ENCODE data around the gene MYO1G. TPM values are rescaled to one million over a fixed set of nuclear protein-coding genes. Genes with fewer than 3 reads are reported as not detected.
A peak's percentile ranks its signal among the peaks of the same experiment; 100 is the strongest.

The MYO1G gene
- total RNA-seq, 6 experiments from 2014 or later, result 0.92 to 4.5 (median 2.0) TPM

DNA sequence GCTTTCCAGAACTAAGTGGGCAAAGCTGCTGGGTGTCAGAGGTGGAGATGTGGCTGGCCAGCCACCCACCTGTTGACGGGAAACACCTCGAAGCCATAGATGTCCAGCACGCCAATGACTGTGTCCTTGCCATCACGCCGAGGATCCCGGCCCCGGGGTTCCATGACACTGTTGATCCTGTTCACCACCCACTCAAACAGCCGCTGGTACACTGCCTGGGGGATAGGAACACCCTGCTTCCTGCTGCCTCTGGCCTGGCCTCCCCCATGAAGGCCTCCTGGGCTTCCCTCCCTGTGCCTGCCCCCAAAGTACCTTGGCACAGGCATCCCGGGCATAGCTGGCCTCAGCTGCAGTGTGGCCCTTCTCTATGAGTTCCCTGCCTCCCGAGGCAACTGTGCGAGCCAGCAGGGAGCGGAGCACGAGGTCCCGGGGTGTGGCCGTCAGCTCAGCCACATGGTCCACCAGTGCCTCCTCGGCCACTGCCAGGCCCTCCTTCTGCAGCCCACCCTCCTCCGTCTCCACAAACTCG lies 8.2 kb downstream of the MYO1G start:
- no peak for TF ChIP-seq POLR2A (IDR thresholded peaks at IDR 0.05)
- TF ChIP-seq, protein P1, sequence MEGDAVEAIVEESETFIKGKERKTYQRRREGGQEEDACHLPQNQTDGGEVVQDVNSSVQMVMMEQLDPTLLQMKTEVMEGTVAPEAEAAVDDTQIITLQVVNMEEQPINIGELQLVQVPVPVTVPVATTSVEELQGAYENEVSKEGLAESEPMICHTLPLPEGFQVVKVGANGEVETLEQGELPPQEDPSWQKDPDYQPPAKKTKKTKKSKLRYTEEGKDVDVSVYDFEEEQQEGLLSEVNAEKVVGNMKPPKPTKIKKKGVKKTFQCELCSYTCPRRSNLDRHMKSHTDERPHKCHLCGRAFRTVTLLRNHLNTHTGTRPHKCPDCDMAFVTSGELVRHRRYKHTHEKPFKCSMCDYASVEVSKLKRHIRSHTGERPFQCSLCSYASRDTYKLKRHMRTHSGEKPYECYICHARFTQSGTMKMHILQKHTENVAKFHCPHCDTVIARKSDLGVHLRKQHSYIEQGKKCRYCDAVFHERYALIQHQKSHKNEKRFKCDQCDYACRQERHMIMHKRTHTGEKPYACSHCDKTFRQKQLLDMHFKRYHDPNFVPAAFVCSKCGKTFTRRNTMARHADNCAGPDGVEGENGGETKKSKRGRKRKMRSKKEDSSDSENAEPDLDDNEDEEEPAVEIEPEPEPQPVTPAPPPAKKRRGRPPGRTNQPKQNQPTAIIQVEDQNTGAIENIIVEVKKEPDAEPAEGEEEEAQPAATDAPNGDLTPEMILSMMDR (IDR thresholded peaks at IDR 0.05), result no peak
- no peak overlapping the region for H3K27ac ChIP-seq
- no peaks in the 10 kb centered on the region for H3K27me3 ChIP-seq
- no peaks in the 10 kb centered on the region for H3K36me3 ChIP-seq
- 94% methylated on average over 3 of the region's 18 CpGs for WGBS (ENCODE audit: insufficient coverage, low coverage, low lambda C conversion rate, missing lambda C conversion rate)
- intact Hi-C loops (cut with DNase I), result loop anchor here (10.0 kb wide), 1 partner anchor 164 kb away; no protein-coding TSS in a partner anchor
- DNase-seq (peak in 1 of 3 donors; percentile 42), ATAC-seq (no peak)
- no peak overlapping the region for H3K4me3 ChIP-seq
- no peaks in the 10 kb centered on the region for H3K4me1 ChIP-seq
- no peaks in the 10 kb centered on the region for H3K9me3 ChIP-seq

DNA sequence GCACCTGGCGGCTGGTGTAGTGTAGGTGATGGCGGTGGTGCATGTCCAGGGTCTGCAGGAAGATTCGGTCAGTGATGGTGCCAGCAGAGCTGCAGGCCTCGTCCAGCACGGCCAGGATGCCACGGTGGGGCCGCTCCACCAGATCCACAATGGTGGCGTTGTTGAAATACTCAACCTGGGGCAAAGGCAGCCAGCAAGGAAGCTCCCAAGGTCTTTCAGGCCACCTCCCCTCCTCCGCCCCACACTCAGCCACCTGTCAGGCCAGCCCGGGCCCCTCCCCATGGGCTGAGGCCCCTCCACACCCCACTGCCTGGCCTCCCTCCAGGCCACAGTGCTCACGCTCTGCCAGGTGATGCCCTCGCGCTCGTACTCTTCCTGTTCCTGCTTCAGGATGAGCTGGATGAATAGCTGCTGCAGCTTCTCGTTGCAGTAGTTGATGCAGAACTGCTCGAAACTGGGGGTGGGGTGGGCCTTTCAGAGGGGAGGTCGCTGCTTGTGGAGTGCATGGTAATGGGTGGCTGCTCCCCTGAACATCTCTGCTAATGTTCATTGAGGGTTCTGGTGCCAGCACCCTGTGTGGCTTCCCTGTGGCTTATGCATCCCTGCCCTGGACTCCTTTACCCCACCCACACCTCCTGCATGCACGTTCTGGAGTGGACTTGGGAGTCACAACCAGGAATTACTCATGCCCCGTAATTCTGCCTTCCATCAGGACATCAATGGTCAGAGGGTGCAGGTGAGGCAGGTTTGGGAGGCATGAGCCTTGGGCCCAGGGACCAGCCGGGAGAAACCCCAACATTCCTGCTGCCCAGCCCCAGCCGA lies 8.9 kb downstream of the MYO1G start:
- intact Hi-C loops (cut with DNase I), result loop anchor here (10.0 kb wide), 1 partner anchor 165 kb away; no protein-coding TSS in a partner anchor
- TF ChIP-seq POLR2A (IDR thresholded peaks at IDR 0.05), result no peak
- TF ChIP-seq, protein P1 (IDR thresholded peaks at IDR 0.05), result no peak
- 67% methylated on average over 5 of the region's 21 CpGs for WGBS (ENCODE audit: insufficient coverage, low coverage, low lambda C conversion rate, missing lambda C conversion rate)
- peak in 1 of 3 donors; percentile 40 for DNase-seq
- Histone ChIP-seq H3K4me3 (no peak overlapping the region), H3K9me3 (no peaks in the 10 kb centered on the region), H3K36me3 (no peaks in the 10 kb centered on the region), H3K27me3 (no peaks in the 10 kb centered on the region), H3K27ac (no peak overlapping the region), H3K4me1 (no peaks in the 10 kb centered on the region)
- no peak for ATAC-seq

DNA sequence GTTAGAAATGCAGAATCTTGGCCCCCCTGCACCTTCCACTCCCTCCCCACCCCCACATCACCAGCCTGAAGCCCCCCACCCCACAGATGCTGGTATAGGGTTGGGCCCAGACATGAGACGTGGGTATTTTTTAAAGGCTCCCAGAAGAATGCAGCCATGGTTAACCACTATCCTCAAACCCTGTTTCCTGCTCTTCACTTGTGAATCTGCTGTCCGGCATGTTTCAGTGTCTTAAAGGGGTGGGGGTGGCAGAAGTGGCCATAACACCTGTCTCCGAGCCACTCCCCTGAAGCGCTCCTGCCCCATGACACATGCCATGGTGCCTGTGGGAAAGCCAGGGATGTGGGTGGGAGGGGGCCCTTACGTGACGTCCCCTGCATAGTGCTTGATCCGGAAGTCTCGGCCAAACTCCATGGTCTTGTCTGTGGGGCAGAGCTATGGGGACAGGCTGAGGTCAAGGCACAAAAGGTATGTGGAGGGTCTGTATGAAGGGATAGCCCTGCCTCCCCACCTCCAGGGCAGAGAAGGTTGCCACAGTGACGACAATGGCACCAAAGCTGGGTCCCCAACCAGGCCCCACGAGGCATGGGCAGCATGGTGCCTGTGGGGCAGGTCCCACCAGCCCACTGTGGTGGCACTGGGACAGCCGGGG lies 9.6 kb downstream of the MYO1G start:
- no peaks in the 10 kb centered on the region for H3K9me3 ChIP-seq
- no peaks in the 10 kb centered on the region for H3K27me3 ChIP-seq
- H3K4me3 ChIP-seq, result no peak overlapping the region
- H3K36me3 ChIP-seq, result no peaks in the 10 kb centered on the region
- intact Hi-C loops (cut with DNase I), result no loop called here
- ATAC-seq (no peak), DNase-seq (peak in 1 of 3 donors; percentile 11)
- no peak overlapping the region for H3K27ac ChIP-seq
- no peaks in the 10 kb centered on the region for H3K4me1 ChIP-seq
- TF ChIP-seq, protein P1 (IDR thresholded peaks at IDR 0.05), result no peak
- no peak for TF ChIP-seq POLR2A (IDR thresholded peaks at IDR 0.05)
- 80% methylated on average over 3 of the region's 11 CpGs for WGBS (ENCODE audit: insufficient coverage, low coverage, low lambda C conversion rate, missing lambda C conversion rate)

DNA sequence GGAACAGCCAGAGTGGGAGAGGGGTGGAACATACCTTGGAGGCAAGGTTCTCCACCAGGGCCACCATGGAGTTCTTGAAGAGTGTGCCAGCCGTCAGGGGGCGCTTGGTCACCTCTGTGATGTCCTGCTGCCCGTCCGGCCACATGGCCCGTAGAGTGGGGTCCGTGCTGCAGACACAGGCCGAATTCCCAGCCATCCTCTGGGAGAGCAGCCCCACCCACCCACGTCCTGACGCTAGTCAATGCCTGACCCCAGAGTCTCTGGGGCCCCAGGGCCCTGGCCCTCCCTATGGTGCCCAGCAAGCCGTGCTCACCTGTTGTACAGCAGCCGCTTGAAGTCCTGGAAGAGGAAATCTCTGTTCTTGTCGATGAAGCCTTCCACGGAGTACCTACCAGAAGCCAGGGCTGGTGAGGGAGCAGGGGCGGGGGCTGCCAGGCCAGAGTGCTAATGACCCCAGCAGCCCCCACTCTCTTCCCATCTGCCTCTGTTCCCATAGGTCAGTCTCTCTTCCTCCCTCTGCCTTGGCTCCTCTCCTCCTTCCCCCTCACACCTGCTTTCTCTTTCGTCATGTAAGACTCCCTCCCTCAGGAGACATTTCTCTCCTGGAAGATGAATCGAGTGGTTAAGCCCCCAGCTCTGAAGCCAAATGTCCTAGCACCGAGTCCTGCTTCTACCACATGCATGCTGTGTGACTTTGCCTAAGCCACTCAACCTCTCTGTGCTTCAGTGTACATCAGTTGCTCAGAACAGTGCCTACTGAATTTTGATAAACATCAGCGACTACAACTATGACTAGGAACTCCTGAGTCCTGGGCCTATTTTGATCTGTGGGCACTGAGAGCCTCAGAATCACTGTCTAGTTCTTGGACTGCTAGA lies 11.0 kb downstream of the MYO1G start:
- ATAC-seq (peak; percentile 5 to 29 (median 23)), DNase-seq (peak in 1 of 3 donors; percentile 43)
- intact Hi-C loops (cut with DNase I), result no loop called here

More for the DNA sequence above, 11.0 kb downstream of the MYO1G start:
- H3K36me3 ChIP-seq, result no peaks in the 10 kb centered on the region
- H3K27ac ChIP-seq, result no peak overlapping the region
- H3K4me1 ChIP-seq, result peaks cover 0 to 3% (median 1%) of the 10 kb centered on the region in 4 donors
- 85% methylated on average over 4 of the region's 18 CpGs for WGBS (ENCODE audit: insufficient coverage, low coverage, low lambda C conversion rate, missing lambda C conversion rate)
- no peaks in the 10 kb centered on the region for H3K27me3 ChIP-seq
- no peak overlapping the region for H3K4me3 ChIP-seq
- TF ChIP-seq, protein P1 (IDR thresholded peaks at IDR 0.05), result peak in 1 of 4 donors; percentile 24
- no peak for TF ChIP-seq POLR2A (IDR thresholded peaks at IDR 0.05)
- H3K9me3 ChIP-seq, result no peaks in the 10 kb centered on the region

All from right lobe of liver (tissue), 6 donors.